Activated CD4-positive, alpha-beta T cell treated with anti-CD3 and anti-CD28 coated beads, Interleukin-2, Interleukin-4, amounts not matched to agents 100 ng/mL and 50 ng/mL, durations not matched to agents 16 hours and 8 hours (primary cell): ENCODE data around the gene KDM5A.
"Not testable (repeated sequence)": the region's sequence is repeated elsewhere in the genome, so short reads cannot be mapped to it uniquely, and the experiment has no call there.

Experiments used
- DNase-seq: peaks from one replicate; pipeline ENCODE4 v3.0.0-alpha.2; 2020; ENCODE audit warnings: low spot score

The KDM5A gene

DNA sequence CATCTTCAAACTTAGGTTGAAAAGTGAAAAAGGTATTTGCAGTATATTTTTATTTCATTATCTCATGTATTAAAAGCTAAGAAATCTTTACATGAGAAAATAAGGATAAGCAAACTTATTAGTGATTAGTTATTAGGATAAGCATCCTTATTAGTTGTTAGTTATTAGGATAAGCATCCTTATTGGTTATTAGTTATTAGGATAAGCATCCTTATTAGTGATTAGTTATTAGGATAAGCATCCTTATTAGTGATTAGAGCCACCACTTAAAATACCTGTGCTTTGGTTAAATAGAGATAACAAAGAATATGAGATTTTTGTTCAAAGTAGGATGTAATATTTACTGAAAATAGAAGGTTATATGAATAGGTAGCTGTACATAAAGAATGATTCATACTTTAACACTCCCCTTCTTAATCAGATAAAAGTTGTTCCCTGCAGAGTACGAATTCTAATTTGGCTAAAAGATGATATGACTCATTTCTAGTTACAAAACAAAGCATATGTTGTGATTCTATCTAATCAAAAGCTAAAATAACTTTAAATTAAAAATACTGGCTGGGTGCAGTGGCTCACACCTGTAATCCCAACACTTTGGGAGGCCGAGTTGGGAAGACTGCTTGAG is 56.4 kb downstream of the KDM5A start:
- DNase-seq = no peak

GRCh38 chr12:331287-331686 is 57.8 kb downstream of the KDM5A start:
- DNase-seq = no peak

- peak; percentile 64 for DNase-seq
Measured at GRCh38 chr12:325906-326305, 63.2 kb downstream of the KDM5A start.

- no peak for DNase-seq
Measured at GRCh38 chr12:323507-323906, 65.6 kb downstream of the KDM5A start.

GRCh38 chr12:321606-322326 is 67.4 kb downstream of the KDM5A start:
- no peak for DNase-seq

DNA sequence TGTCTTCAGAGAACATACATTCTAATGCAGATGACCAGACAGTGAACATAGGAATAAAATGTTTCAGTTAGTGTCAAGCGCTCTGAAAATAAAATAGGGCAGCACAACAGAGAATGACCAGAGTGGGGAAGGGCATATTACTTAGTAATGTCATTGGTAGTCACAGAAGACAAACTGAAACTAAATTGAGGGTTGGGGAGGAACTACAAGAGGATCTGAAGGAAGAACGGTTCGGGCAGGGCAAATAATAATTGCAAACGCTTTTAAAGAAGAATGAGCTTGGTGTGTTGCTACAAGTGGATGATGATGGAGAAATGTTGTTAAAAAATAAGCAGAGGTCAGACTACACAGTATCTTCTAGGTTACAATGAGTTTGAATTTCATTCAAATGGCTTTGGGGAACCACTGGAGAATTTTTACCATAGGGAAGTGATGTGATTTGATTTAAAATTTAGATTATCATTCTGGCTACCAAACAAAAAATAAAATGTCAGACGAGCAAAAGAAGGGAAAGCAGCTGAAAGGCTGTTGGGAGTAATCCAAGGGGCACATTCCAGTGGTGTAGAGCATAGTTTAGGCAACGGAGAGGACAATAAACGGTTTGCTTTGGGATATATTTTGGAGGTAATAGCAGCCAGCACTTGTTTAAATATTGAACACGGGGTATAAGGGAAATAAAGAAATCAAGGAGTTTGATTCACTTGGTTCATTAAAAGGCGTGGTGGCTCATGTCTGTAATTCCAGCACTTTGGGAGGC is 70.2 kb downstream of the KDM5A start:
- no peak for DNase-seq

DNA sequence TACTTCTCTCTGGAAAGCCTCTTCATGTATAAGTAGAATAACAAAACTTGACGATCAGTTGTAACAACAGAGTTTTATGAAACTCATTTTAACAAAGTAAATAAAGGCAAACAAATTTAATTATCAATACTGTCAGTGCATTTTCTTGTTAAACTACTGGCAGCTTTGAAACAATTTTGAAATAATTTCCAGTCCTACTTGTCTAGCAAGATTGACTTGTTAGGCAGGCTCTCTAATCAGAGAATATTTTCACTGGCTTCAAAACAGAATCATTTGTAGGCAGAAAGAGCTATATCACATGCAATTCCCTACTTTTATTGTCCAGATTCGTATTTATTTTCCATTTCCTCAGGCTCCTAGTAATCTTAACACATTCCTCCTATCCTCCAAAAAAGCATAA is 80.6 kb downstream of the KDM5A start:
- no peak for DNase-seq

DNA sequence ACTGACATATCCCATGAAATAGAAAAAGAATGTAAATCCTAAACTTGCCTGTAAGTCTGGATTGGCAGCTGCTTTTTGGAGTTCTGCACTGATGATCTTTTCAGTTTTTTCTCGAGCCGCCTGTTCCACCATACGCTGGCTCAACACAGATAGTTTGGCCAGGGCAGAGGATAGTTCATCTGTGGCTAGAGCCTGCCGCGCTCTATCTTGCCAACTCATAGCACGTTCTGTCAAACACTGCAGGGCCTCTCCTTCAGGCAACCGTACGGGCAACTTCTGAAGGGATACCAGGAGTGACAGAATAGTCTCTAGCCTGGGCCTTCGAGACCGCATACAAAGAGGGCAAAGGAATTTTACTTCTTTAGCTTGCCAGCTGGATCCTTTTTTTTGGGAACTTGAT is 81.7 kb downstream of the KDM5A start:
- DNase-seq = no peak

DNA sequence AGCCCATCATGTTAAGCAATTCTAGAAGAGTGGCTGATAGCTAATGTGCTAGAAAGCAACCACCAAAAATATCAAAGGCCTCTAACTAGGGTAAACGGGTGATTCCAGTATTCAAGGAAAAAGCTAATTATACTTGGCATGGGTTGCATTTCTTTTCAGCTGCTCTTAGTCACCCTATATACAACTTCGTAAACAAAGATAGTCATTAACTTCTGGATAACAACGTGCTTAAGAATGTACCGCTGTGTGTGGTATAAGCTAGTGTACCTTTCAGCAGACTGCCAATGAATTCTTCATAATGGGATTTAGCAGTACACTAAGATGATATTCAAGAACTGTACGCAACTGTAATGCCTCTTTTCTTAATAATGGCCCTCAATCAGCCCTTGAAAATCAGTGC is 84.3 kb downstream of the KDM5A start:
- DNase-seq = no peak

DNA sequence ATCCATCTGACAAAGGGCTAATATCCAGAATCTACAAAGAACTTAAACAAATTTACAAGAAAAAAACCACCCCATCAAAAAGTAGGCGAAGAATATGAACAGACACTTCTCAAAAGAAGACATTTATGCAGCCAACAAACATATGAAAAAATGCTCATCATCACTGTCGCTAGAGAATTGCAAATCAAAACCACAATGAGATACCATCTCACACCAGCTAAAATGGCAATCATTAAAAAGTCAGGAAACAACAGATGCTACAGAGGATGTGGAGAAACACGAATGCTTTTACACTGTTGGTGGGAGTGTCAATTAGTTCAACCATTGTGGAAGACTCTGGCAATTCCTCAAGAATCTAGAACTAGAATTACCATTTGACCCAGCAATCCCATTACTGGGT is 86.4 kb downstream of the KDM5A start:
- not testable (repeated sequence) for DNase-seq

GRCh38 chr12:300166-300565 is 89.0 kb downstream of the KDM5A start:
- DNase-seq = peak; percentile 40

- not testable (repeated sequence) for DNase-seq
Measured at GRCh38 chr12:299511-299910, 89.6 kb downstream of the KDM5A start.

DNA sequence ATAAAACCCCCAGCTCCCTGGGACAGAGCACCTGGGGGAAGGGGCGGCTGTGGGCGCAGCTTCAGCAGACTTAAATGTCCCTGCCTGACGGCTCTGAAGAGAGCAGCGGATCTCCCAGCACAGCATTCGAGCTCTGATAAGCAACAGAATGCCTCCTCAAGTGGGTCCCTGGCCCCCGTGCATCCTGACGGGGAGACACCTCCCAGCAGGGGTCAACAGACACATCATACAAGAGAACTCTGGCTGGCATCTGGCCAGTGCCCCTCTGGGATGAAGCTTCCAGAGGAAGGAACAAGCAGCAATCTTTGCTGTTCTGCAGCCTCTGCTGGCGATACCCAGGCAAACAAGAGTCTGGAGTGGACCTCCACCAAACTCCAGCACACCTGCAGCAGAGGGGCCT is 91.1 kb downstream of the KDM5A start:
- not testable (repeated sequence) for DNase-seq

DNA sequence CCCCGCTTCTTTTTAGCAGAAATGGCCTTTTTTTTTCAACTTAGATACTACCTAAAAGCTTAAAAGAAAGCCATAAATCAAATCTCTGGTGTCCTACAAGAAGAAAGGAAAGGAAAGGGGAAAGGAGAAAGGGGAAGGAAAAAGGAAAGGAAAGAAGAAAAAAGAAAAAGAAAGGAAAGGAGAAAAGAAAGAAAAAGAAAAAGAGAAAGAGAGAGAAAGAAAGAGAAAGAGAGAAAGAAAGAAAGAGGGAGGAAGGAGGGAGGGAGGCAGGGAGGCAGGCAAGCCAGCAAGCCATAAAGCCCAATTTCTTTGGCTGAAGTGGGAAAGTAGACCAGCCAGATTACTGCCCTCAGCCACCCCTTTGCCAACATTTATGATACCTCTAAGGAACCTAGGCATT is 94.0 kb downstream of the KDM5A start:
- DNase-seq = no peak

GRCh38 chr12:293199-293598 is 95.9 kb downstream of the KDM5A start:
- no peak for DNase-seq

- DNase-seq = no peak
Measured at GRCh38 chr12:292186-292585, 96.9 kb downstream of the KDM5A start.

DNA sequence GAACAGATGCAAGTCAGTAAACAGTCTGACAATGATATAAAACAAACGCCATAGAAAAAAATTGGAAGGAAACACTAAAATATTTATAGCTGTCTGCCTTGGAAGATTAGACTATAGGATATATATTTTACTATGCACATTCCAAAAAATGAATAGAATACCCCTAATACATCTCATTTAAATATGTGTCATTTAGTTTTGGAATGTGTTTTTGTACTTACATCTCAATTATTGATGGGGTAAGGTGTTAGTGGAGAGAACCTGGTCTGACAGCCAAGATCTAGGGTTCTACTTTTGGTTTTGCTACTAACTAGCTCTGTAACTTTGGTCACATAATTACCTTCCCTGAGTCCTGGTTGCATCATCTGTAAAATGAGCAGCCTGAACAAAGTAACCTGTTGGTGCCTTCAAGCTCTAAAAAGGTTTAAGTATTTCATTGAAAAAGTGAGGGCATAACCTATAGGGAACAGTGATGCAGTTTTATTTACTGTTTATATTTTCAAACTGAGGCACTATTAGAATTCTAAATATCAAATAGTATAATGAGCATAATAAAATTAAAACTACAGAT is 97.9 kb downstream of the KDM5A start:
- peak; percentile 9 for DNase-seq

DNA sequence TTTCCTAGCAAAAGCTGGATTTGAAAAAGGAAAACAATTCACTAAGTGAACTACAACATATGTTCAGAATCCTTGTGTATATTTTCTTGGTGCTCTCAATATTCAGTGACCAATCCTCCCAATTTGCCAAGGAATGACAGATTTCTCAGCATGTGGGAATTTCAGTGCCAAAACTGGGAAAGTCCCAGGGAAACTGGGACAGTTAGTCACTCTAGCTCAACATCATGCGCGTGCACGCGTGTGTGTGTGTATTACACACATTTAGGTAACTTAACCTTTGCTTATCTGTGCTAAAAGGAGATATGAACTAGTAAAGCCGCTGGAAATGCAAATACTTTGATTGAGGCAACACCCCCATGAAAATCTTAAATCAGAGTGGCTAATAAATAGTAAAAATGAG is 100.4 kb downstream of the KDM5A start:
- DNase-seq = no peak

- peak; percentile 85 for DNase-seq
Measured at GRCh38 chr12:286531-287300, 102.4 kb downstream of the KDM5A start.

DNA sequence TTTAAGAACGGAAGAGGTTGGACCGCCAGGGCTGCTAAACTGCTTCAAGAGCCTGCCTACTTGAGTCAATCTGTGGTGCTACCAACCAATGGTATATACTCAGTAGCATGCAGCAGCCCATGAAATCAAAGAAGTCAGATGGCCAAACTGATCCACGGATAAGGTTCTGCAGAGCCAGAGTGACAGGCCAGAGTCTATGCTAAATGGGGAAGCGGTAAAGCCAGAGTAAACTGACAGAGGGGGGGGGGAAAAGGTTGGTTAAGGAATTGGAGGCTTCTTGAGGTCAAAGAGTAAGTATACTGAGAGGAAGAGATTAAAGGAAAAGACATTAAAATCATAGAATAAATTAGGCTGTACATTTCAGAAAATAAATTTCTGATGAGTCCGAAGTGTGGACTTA is 111.1 kb downstream of the KDM5A start:
- no peak for DNase-seq

DNA sequence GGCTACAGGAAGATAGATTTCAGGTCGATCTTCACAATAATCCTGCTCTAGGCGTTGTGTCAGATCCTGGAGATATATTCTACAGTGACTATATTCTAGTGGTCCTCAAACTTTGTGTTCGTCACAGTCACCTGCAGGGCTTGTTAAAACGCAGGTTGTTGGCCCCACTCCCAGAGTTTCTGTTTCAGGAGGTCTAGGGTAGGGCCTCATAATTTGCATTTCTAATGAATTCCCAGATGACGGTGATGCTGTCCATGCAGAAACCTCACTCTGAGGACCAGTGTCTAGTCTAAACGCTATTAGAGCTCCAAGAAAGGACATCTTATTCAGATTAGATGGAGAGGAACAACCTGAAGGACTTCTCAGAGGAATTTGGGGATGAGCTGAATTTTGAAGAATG is 113.3 kb downstream of the KDM5A start:
- no peak for DNase-seq

GRCh38 chr12:273382-273781 is 115.7 kb downstream of the KDM5A start:
- DNase-seq = peak; percentile 75
